Right atrium auricular region (tissue), 2 donors: ENCODE data around the gene RAD1. TPM values are rescaled to one million over a fixed set of nuclear protein-coding genes. Genes with fewer than 3 reads are reported as not detected.
"Not testable (repeated sequence)": the region's sequence is repeated elsewhere in the genome, so short reads cannot be mapped to it uniquely, and the experiment has no call there.

ENCODE experiments used
- DNase-seq: peaks from one replicate; pipeline ENCODE4 v3.0.0-alpha.2; 2019; ENCODE audit warnings: low spot score
- H3K27ac ChIP-seq, 2 donors: fragments of 200-600 bp; sonication (generic); 1 replicate in 1 of 2; 2 replicates in 1 of 2; pipeline ENCODE4 v1.5.1; 2016 to 2019
- H3K27me3 ChIP-seq, 2 donors: fragments of 200-600 bp; sonication (generic); one replicate each; pipeline versions ENCODE4 v1.5.1 to v1.6.0; 2017 to 2019
- H3K36me3 ChIP-seq: fragments of 200-600 bp; sonication (generic); one replicate; pipeline ENCODE4 v1.5.1; 2016
- H3K4me1 ChIP-seq, 2 donors: fragments of 200-600 bp; sonication (generic); one replicate each; pipeline versions ENCODE4 v1.5.1 to v1.6.0; 2017 to 2019
- H3K4me3 ChIP-seq, 2 donors: fragments of 200-600 bp; sonication (generic); 1 replicate in 1 of 2; 2 replicates in 1 of 2; pipeline ENCODE4 v1.5.1; 2017 to 2019; ENCODE audit warnings: mild to moderate bottlenecking in 1 of 2, moderate library complexity in 1 of 2
- H3K9me3 ChIP-seq, 2 donors: fragments of 200-600 bp; sonication (generic); one replicate each; pipeline ENCODE4 v1.5.1; 2019
- total RNA-seq, 2 donors: library from RNA; depleted of rRNA; stranded (reverse); fragments of >200 nt; gene quantifications; one replicate each; pipeline ENCODE4 v1.1.0, GENCODE V29; 2016
- TF ChIP-seq, protein P1 (sequence below), 2 donors: fragments of 200-600 bp; sonication (generic); IDR thresholded peaks; one replicate each; pipeline ENCODE4 v1.5.1; 2019; ENCODE audit warnings: antibody characterized with exemption in 2 of 2

The RAD1 gene
- total RNA-seq, 2 donors from 2014 or later = 16.6 to 20.1 TPM

DNA sequence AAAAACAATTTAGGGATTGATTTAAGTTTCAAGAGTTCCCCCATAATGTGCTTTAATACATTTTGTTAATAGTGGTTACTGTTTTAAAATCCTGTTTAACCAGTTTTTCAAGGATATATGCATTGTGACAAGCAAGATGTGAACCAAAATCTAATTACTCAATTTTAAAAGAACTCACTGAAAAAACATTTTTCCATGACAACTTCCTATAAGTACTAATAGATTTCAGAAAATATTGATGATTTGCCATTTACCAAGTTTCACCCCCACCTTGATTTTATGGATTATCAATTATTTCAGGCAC, 9.1 kb upstream of the RAD1 start:
- peak overlapping the region; percentile 20 to 67 for H3K27ac ChIP-seq
- TF ChIP-seq, protein P1, sequence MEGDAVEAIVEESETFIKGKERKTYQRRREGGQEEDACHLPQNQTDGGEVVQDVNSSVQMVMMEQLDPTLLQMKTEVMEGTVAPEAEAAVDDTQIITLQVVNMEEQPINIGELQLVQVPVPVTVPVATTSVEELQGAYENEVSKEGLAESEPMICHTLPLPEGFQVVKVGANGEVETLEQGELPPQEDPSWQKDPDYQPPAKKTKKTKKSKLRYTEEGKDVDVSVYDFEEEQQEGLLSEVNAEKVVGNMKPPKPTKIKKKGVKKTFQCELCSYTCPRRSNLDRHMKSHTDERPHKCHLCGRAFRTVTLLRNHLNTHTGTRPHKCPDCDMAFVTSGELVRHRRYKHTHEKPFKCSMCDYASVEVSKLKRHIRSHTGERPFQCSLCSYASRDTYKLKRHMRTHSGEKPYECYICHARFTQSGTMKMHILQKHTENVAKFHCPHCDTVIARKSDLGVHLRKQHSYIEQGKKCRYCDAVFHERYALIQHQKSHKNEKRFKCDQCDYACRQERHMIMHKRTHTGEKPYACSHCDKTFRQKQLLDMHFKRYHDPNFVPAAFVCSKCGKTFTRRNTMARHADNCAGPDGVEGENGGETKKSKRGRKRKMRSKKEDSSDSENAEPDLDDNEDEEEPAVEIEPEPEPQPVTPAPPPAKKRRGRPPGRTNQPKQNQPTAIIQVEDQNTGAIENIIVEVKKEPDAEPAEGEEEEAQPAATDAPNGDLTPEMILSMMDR (IDR thresholded peaks at IDR 0.05) = no peak
- no peaks in the 10 kb centered on the region for H3K9me3 ChIP-seq
- H3K4me3 ChIP-seq = no peak overlapping the region
- H3K27me3 ChIP-seq = no peaks in the 10 kb centered on the region
- H3K36me3 ChIP-seq = peaks cover 58% of the 10 kb centered on the region
- no peak for DNase-seq
- H3K4me1 ChIP-seq = peaks cover 0 to 12% of the 10 kb centered on the region in 2 donors

DNA sequence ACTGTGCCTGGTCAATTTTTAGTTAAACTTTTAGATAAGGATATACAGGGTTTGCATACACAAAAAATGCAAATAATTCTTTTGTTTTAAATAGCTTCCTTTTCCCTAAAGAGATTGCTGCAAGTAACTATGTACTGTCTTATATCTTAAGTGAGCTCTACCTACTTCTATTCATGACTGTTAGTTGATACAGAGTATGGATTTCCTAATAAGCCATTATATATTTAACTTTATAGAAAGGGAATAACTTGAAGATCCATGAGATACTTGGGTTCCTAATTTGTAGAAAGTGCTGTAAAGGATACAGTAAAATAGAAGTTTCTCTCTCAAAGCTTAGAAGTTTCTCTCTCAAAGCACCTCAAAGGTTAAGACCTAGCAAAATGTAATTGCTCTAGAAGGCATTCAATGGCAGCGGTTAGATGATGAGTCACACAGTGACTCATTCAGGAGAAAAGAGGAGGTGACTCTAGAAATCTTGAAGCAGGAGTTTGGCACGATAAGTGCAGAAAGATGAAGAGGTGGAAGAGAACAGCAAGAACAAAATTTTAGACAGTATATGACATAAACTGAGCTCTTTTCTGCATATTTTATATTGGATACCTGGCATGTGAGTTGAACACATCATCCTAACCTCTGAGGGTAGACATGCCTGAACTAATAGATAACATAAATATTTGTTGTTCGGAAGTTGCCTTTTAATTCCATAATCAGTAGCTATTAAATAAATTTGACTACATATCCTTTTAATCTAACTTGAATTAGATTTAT, 8.6 kb upstream of the RAD1 start:
- peaks cover 62% of the 10 kb centered on the region for H3K36me3 ChIP-seq
- TF ChIP-seq, protein P1 (IDR thresholded peaks at IDR 0.05) = no peak
- H3K4me1 ChIP-seq = peaks cover 0 to 11% of the 10 kb centered on the region in 2 donors
- no peak overlapping the region for H3K4me3 ChIP-seq
- no peaks in the 10 kb centered on the region for H3K9me3 ChIP-seq
- no peaks in the 10 kb centered on the region for H3K27me3 ChIP-seq
- H3K27ac ChIP-seq = peak overlapping the region; percentile 20 to 67
- no peak for DNase-seq

DNA sequence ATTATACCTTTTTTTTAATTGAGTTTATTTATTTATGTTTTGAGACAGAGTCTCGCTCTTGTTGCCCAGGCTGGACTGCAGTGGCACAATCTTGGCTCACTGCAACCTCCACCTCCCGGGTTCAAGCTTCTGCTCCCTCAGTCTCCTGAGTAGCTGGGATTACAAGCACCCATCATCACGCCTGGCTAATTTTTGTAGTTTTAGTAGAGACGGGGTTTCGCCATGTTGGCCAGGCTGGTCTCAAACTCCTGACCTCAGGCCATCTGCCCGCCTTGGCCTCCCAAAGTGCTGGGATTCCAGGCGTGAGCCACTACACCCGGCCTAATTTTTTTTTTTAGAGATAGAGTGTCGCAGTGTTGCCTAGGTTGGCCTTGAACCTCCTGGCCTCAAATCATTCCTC, 8.0 kb upstream of the RAD1 start:
- DNase-seq, H3K27me3 ChIP-seq, H3K9me3 ChIP-seq, H3K4me3 ChIP-seq, H3K4me1 ChIP-seq: not testable (repeated sequence)
- Histone ChIP-seq H3K27ac (peak overlapping the region in 1 of 2 donors; percentile 67), H3K36me3 (peaks cover 65% of the 10 kb centered on the region)

DNA sequence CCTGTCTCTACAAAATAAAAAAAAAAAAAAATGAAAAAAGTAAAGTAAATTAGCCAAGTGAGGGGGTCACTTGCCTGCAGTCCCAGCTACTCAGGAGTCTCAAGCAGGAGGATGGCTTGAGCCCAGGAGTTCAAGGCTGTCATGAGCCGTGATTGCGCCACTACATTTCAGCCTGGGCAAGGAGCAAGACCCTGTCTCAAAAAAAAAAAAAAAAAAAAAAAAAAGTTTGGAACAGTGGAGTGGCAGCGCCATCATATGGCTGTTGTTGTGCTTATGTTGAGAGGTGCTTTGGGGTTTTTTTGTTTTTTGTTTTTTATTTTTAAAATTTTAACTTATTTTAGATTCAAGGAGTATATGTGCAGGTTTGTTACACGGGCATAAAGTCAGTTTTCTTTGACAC, 3.8 kb upstream of the RAD1 start:
- no peak overlapping the region for H3K4me3 ChIP-seq
- peaks cover 44% of the 10 kb centered on the region for H3K36me3 ChIP-seq
- no peak overlapping the region for H3K27ac ChIP-seq
- H3K4me1 ChIP-seq = peaks cover 0 to 30% of the 10 kb centered on the region in 2 donors
- H3K9me3 ChIP-seq = no peaks in the 10 kb centered on the region
- TF ChIP-seq, protein P1 (IDR thresholded peaks at IDR 0.05) = no peak
- H3K27me3 ChIP-seq = no peaks in the 10 kb centered on the region
- no peak for DNase-seq

DNA sequence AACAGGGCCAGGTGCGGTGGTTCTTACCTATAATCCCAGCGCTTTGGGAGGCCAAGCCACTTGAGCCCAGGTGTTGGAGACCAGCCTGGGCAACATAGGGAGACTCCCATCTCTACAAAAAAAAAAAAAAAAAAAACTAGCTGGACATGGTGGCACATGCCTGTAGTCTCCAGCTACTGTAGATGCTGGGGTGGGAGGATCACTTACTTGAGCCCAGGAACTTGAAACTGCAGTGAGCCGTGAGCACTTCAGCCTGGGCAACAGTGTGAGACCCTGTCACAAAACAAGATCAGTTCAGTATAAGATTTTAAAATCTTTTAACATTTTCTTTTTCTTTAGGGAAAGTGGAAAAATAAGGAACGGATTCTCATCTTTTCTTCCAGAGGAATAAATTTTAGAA, 2.7 kb upstream of the RAD1 start:
- no peak overlapping the region for H3K27ac ChIP-seq
- H3K4me3 ChIP-seq = no peak overlapping the region
- no peaks in the 10 kb centered on the region for H3K27me3 ChIP-seq
- peaks cover 34% of the 10 kb centered on the region for H3K36me3 ChIP-seq
- H3K4me1 ChIP-seq = peaks cover 0 to 31% of the 10 kb centered on the region in 2 donors
- TF ChIP-seq, protein P1 (IDR thresholded peaks at IDR 0.05) = no peak
- no peak for DNase-seq
- H3K9me3 ChIP-seq = no peaks in the 10 kb centered on the region

DNA sequence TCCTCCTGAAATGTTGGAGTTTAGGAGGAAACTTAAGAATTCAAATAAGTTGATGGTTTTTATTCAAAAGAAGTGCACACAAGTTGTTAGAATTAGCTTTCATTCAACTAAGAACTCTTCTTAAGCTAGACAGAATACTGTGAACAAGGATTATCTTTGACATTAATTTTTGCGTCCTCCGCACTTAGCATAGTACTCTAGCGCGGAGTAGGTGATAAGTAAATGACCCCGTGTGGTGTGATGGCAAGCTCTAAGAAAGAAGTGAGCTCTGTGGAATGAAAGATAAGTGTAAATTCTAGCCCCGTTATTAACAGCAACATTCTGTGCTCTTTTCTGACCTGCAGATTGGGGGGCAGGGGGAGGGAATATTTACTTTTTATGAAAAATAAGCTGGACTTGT, 1.2 kb upstream of the RAD1 start:
- peak overlapping the region in 1 of 2 donors; percentile 81 for H3K27ac ChIP-seq
- TF ChIP-seq, protein P1 (IDR thresholded peaks at IDR 0.05) = no peak
- no peak for DNase-seq
- H3K9me3 ChIP-seq = no peaks in the 10 kb centered on the region
- H3K4me1 ChIP-seq = peaks cover 0 to 31% of the 10 kb centered on the region in 2 donors
- peaks cover 28% of the 10 kb centered on the region for H3K36me3 ChIP-seq
- H3K4me3 ChIP-seq = peak overlapping the region; percentile 90 to 95
- no peaks in the 10 kb centered on the region for H3K27me3 ChIP-seq
